Measurements from ENCODE around the gene MRGPRD. TPM values are rescaled to one million over a fixed set of nuclear protein-coding genes. Genes with fewer than 3 reads are reported as not detected.

The MRGPRD gene
- total RNA-seq, 1 donor: not detected

DNA sequence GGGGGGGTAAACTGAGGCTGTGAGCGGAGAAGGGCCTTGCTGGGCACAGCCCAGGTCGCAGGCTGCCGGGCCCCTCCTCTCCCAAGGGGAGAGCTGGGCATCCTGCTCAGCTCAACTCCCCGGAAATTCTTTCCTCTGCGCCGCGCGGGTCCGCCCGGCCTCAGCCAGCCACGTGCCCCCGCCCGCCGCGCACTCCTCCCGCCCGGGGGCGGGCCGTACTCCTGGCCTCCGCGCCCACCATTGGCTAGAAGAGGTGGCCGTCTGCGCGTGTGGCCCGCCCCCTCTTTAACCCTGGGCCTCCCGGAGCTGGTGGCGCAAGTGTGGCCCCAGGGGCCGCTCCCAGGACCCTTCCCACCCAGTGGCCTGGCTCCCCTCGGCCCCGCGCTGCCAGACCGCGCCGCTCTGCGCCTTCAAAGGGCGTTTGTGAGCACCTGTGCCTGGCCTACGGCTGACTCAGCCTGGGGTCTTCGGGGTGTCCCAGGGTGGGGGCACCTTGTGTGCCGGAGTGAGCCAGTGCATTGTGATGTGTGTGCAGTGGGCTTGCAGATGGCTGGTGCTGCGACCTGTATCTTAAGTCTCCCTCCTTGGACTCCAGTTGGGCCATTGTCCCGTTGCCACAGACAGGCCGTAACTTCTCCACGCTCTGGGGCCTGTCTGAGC is 30.3 kb upstream of the MRGPRD start:
- TF ChIP-seq, protein P1, sequence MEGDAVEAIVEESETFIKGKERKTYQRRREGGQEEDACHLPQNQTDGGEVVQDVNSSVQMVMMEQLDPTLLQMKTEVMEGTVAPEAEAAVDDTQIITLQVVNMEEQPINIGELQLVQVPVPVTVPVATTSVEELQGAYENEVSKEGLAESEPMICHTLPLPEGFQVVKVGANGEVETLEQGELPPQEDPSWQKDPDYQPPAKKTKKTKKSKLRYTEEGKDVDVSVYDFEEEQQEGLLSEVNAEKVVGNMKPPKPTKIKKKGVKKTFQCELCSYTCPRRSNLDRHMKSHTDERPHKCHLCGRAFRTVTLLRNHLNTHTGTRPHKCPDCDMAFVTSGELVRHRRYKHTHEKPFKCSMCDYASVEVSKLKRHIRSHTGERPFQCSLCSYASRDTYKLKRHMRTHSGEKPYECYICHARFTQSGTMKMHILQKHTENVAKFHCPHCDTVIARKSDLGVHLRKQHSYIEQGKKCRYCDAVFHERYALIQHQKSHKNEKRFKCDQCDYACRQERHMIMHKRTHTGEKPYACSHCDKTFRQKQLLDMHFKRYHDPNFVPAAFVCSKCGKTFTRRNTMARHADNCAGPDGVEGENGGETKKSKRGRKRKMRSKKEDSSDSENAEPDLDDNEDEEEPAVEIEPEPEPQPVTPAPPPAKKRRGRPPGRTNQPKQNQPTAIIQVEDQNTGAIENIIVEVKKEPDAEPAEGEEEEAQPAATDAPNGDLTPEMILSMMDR (IDR thresholded peaks at IDR 0.05; ENCODE audit: insufficient read depth, low read depth, low read length): no peak
- DNase-seq (ENCODE audit: low read depth): peak; percentile 89
- H3K4me3 ChIP-seq (ENCODE audit: low read depth, low read length): peak overlapping the region; percentile 64

- TF ChIP-seq, protein P1 (IDR thresholded peaks at IDR 0.05; ENCODE audit: insufficient read depth, low read depth, low read length): no peak
- H3K4me3 ChIP-seq (ENCODE audit: low read depth, low read length): peak overlapping the region; percentile 36
- no peak for DNase-seq (ENCODE audit: low read depth)
These were observed 29.6 kb upstream of the MRGPRD start for GRCh38 chr11:69010361-69010891.

DNA sequence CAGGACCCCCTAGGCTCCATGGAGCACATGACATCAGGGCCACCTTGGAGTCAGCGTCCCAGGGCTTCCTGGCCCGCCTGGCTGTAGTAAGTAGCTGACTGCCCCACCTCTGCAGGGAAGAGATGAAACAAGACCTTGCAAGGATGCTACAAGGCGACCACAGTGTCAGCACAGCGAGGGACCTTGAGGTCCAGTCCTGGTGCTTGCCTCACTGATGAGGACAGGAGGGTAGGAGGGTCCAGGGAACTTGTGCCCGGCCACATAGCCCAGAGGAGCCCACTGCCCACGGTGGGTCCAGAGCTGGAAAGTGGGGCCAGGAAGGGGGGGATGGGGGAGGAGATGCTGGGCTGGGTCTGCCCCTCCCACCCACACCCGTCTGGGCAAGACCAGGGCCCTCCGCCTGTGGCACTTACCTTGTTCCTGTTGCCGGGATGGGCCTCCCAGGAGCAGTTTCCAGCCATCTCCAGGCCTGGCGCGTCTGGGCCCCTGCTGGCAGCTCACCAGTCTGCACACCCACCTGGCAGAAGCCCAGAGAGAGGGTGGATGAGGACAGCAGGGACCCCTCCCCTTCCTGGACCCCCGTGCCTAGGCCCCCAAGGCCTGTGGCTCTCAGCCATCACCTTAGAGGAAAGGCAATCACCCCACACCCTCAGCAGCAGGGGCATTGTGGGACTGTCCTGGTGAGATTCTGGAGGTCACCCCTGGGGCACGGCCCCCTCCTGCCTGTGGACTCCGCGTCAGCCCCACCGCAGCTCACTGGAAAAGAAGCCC is 28.8 kb upstream of the MRGPRD start:
- no peak for DNase-seq (ENCODE audit: low read depth)
- H3K4me3 ChIP-seq (ENCODE audit: low read depth, low read length): no peak overlapping the region

DNA sequence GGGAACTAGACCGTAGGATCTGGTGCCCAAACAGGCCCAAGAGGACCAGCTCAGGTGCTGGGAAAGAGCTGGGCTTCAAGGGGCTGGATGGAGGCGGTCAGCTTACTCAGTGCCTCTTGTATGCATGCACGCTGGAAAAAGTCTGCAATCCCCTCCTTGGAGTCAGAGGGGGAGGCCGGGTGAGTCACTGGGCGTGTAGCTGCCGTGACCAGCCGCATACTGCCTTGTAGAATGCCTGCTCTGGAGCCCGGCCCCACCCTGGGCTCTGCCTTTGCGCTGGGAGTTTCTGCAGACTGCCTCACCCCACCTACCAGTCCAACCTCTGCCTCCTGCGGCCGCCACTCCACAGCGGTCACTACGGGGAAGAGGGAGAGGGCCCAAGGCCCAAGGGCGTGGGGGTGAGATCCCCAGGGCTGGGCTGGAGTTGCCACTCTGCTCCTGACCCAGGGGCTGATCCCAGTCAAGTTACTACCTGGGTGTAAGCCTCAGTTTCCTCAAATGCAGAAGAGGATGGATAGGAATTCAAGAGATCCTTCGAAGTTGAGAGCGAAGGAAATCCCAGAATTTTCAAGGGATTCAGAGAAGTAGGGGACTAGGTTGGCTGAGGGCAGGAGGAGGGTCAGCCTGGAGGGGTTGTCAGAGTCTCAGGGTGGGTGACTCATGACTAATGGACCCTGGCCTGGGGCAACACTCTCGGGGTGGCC is 28.1 kb upstream of the MRGPRD start:
- H3K4me3 ChIP-seq (ENCODE audit: low read depth, low read length): no peak overlapping the region

More for the DNA sequence above, 28.8 kb upstream of the MRGPRD start:
- TF ChIP-seq, protein P1 (IDR thresholded peaks at IDR 0.05; ENCODE audit: insufficient read depth, low read depth, low read length): no peak

DNA sequence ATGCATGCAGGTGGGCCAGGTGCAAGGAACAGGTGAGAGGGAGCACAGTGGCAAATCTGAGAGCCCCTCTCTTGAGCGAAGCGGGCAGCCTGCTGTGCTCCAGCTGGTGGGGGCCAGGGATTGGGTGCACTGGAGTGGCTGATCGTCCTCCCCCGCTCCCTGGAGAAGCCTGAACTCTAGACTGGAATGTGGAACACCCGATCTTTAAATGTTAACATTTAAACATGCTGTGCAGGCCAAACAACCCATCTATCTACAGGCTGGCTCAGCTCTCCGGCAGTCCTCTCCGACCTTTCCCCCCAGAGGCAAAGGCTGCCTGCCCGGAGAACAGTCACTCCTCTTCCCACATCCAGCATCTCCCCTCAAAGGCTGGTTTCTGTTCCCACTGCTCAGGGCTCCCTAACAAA is 27.2 kb upstream of the MRGPRD start:
- TF ChIP-seq, protein P1 (IDR thresholded peaks at IDR 0.05; ENCODE audit: insufficient read depth, low read depth, low read length): no peak
- H3K4me3 ChIP-seq (ENCODE audit: low read depth, low read length): no peak overlapping the region
- peak; percentile 62 for DNase-seq (ENCODE audit: low read depth)

More for the DNA sequence above, 28.1 kb upstream of the MRGPRD start:
- DNase-seq (ENCODE audit: low read depth): peak; percentile 97
- TF ChIP-seq, protein P1 (IDR thresholded peaks at IDR 0.05; ENCODE audit: insufficient read depth, low read depth, low read length): no peak

- no peak overlapping the region for H3K4me3 ChIP-seq (ENCODE audit: low read depth, low read length)
- TF ChIP-seq, protein P1 (IDR thresholded peaks at IDR 0.05; ENCODE audit: insufficient read depth, low read depth, low read length): no peak
- no peak for DNase-seq (ENCODE audit: low read depth)
These were observed 26.0 kb upstream of the MRGPRD start for GRCh38 chr11:69006816-69007215.

Measured in fibroblast of villous mesenchyme (primary cell).